GM18505 (cell line): Measurements from ENCODE around the gene IFNA13.

ENCODE experiments used
- ATAC-seq: cut with Tn5 transposase; IDR thresholded peaks from one replicate; pipeline ENCODE4 v1.9.1; 2021; ENCODE audit not compliant: unreplicated experiment
- POLR2A ChIP-seq: IDR thresholded peaks from 4 replicates; pipeline ENCODE4 v1.6.1; 2011; ENCODE audit warnings: borderline replicate concordance; ENCODE audit not compliant: insufficient read depth, insufficient read length; ENCODE audit errors: extremely low read depth

Gene IFNA13

GRCh38 chr9:21334701-21335632 is 32.9 kb downstream of the IFNA13 start, which contains the start of gene KLHL9:
Gene KLHL9, minus strand, starts transcription at chr9:21335404. Its CDS starts 545 bp downstream, at chr9:21334859.
- TF ChIP-seq POLR2A, result peak; percentile 88
- peak; percentile 88 for ATAC-seq

DNA sequence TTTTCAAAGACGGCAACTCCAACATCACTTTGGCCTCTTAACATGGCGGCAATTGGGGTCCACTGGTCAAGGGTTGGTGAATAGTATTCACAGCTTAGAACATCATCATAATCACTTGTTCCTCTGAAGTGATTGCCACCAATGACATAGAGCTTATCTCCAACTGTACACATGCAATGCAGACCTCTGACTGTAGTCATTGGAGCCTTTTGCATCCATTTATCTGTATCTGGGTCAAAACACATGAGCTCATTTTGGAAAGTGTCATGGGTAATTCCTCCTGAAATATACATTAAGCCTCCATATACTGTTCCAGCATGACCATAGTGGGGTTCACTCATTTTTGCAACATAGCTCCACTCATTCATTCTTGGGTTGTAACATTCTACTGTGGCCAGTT is 34.6 kb downstream of the IFNA13 start:
- TF ChIP-seq POLR2A, result no peak
- no peak for ATAC-seq

GRCh38 chr9:21331676-21332402 is 36.0 kb downstream of the IFNA13 start:
- no peak for ATAC-seq
- no peak for TF ChIP-seq POLR2A

- TF ChIP-seq POLR2A, result no peak
- peak; percentile 77 for ATAC-seq
These were observed 41.2 kb downstream of the IFNA13 start for GRCh38 chr9:21326526-21327139.

GRCh38 chr9:21324047-21324446 is 43.8 kb downstream of the IFNA13 start:
- TF ChIP-seq POLR2A, result no peak
- no peak for ATAC-seq

- no peak for ATAC-seq
- TF ChIP-seq POLR2A, result no peak
These were observed 44.9 kb downstream of the IFNA13 start for GRCh38 chr9:21322911-21323461.

GRCh38 chr9:21320465-21320864 is 47.4 kb downstream of the IFNA13 start:
- no peak for ATAC-seq
- no peak for TF ChIP-seq POLR2A

DNA sequence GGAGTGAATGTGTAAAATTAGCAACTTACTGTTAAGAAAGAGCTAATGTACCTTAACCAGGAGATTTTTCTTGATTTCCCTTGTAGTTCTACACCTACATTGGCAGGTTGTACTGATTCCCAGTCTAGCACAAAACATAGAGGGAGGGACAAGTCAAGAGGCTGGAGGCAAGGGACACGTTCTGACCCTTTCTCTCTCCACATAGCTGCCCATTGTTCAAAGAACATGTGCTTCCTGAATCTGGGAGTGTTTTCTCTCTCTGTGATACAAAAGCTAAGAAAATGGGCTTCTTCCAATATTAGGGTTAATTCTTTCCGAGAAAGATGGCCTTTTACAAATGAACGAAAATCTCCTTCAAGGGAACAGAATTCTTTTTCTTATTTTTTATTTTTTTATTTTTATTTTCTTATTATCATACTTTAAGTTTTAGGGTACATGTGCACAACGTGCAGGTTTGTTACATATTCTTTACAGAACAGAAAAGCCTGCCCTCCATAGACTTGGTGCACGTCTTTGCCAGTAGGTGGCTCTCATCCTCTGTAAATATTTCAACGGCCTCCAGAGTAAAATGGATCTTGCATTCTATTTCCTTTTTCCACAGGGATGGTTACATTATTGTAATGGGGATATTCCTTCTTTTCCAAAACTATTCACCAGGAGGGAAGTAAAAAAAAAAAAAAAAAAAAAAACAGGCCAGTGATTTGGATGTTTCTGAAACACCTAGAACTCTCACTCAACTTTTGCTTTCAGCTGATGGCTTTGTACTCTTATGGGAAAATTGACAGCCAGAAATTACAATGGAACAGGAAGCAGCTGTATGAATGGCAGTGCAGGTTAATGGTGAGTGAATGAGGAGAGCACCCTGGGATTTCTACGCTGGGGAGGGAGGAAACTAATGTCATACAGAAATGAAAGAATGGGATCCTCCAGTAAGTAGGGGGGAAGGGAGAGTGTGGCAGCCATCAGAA is 49.6 kb downstream of the IFNA13 start:
- ATAC-seq, result no peak
- no peak for TF ChIP-seq POLR2A
